ENCODE measurements around the gene CPNE5.

Gene CPNE5

DNA sequence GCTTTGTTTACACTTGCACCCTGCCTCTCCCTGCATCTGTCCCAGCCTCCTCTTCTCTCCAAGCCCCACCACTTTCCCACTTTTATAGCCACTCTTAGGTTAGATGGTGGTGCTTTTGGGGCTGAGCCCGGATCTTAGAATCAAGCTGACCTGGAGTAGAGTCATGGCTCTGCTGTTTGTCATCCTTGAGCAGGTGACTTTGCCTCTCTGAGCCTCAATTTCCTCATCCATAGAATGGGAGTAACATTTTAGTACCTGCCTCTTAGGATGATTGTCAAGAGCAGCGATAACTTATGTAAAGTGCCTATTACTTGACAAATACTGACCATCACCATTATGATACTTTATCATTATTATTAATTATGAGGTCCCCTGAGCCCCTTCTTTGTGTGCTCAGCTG is 48.2 kb downstream of the CPNE5 start:
- H4K20me1 ChIP-seq (ENCODE audit: insufficient read depth, low read length), result no peaks in the 10 kb centered on the region
- no peak for TF ChIP-seq EZH2 (optimal IDR thresholded peaks at IDR 0.05; ENCODE audit: low read depth, low read length)
- TF ChIP-seq, protein P1, sequence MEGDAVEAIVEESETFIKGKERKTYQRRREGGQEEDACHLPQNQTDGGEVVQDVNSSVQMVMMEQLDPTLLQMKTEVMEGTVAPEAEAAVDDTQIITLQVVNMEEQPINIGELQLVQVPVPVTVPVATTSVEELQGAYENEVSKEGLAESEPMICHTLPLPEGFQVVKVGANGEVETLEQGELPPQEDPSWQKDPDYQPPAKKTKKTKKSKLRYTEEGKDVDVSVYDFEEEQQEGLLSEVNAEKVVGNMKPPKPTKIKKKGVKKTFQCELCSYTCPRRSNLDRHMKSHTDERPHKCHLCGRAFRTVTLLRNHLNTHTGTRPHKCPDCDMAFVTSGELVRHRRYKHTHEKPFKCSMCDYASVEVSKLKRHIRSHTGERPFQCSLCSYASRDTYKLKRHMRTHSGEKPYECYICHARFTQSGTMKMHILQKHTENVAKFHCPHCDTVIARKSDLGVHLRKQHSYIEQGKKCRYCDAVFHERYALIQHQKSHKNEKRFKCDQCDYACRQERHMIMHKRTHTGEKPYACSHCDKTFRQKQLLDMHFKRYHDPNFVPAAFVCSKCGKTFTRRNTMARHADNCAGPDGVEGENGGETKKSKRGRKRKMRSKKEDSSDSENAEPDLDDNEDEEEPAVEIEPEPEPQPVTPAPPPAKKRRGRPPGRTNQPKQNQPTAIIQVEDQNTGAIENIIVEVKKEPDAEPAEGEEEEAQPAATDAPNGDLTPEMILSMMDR (IDR thresholded peaks at IDR 0.05; ENCODE audit: low read length), result no peak
- no peak for TF ChIP-seq EZH2phosphoT487 (IDR thresholded peaks at IDR 0.05; ENCODE audit: low read length)
- no peak overlapping the region for H2AFZ ChIP-seq (ENCODE audit: low read length)
- H3K36me3 ChIP-seq (replicated peaks; ENCODE audit: insufficient read depth, low read length), result no peaks in the 10 kb centered on the region
- H3K27me3 ChIP-seq (replicated peaks; ENCODE audit: insufficient read depth, low read length), result 0 out of 2 replicates have a peak, but pooled peaks cover 10% of the 10 kb centered on the region
- H3K27ac ChIP-seq (ENCODE audit: low read length), result no peak overlapping the region
- H3K4me3 ChIP-seq (ENCODE audit: low read length), result no peak overlapping the region
- H3K79me2 ChIP-seq (ENCODE audit: low read length), result no peaks in the 10 kb centered on the region
- no peaks in the 10 kb centered on the region for H3F3A ChIP-seq (ENCODE audit: insufficient read depth, low read length)
- no peak overlapping the region for H3K9ac ChIP-seq (ENCODE audit: low read length)
- H3K9me2 ChIP-seq (replicated peaks; ENCODE audit: insufficient read depth, low read length), result no peaks in the 10 kb centered on the region
- H3K4me2 ChIP-seq (ENCODE audit: low read depth, low read length), result no peak overlapping the region
- no peak for DNase-seq
- H3K4me1 ChIP-seq (ENCODE audit: low read length), result no peaks in the 10 kb centered on the region
- no peaks in the 10 kb centered on the region for H3K9me3 ChIP-seq (replicated peaks; ENCODE audit: insufficient read depth, low read length)

DNA sequence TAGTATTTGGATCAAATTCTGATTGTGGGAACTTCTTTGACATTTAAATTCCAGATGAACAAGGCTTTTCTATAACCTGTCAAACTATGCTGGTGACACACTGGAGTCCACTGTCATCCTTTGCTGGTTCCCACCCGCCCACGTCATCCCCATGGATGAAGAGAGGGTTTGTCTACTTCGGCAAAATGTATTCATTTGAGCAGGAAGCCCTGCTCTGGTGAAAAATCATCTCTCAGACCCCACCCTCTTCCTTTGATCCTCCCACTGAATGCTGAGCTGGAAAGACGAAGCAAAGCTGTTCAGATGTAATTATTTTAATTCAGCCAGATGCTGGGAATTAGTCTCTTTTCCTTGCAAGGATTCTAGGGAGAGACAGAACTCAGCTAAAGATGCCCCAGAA is 50.5 kb downstream of the CPNE5 start:
- Histone ChIP-seq H3K4me2 (ENCODE audit: low read depth, low read length) (no peak overlapping the region), H3K27me3 (replicated peaks; ENCODE audit: insufficient read depth, low read length) (0 out of 2 replicates have a peak, but pooled peaks cover 10% of the 10 kb centered on the region)

DNA sequence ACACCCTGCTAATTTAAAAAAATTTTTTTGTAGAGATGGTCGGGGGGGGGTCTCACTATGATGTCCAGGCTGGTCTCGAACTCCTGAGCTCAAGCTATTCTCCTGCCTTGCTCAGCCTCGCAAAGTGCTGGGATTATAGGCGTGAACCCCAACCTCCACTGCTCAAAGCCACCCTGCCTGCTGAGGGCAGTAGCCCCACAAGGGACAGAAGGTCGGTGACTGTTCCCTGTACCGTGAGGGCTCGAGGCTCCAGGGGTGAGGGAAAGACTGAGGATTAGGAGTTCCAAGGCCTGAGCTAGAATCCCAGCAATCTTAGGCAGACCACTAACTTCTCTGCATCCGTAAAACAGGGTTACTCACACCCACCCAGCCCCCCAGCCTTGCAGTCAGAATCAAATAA is 51.1 kb downstream of the CPNE5 start:
- H3K9me2 ChIP-seq (replicated peaks; ENCODE audit: insufficient read depth, low read length), result no peaks in the 10 kb centered on the region
- no peaks in the 10 kb centered on the region for H3K79me2 ChIP-seq (ENCODE audit: low read length)
- H3K4me2 ChIP-seq (ENCODE audit: low read depth, low read length), result no peak overlapping the region
- H3F3A ChIP-seq (ENCODE audit: insufficient read depth, low read length), result no peaks in the 10 kb centered on the region
- H3K9ac ChIP-seq (ENCODE audit: low read length), result no peak overlapping the region
- H4K20me1 ChIP-seq (ENCODE audit: insufficient read depth, low read length), result no peaks in the 10 kb centered on the region
- no peak overlapping the region for H3K4me3 ChIP-seq (ENCODE audit: low read length)
- no peaks in the 10 kb centered on the region for H3K36me3 ChIP-seq (replicated peaks; ENCODE audit: insufficient read depth, low read length)
- DNase-seq, result no peak
- TF ChIP-seq EZH2 (optimal IDR thresholded peaks at IDR 0.05; ENCODE audit: low read depth, low read length) (no peak), EZH2phosphoT487 (IDR thresholded peaks at IDR 0.05; ENCODE audit: low read length) (no peak)
- TF ChIP-seq, protein P1 (IDR thresholded peaks at IDR 0.05; ENCODE audit: low read length), result no peak
- no peak overlapping the region for H2AFZ ChIP-seq (ENCODE audit: low read length)
- H3K27me3 ChIP-seq (replicated peaks; ENCODE audit: insufficient read depth, low read length), result 0 out of 2 replicates have a peak, but pooled peaks cover 10% of the 10 kb centered on the region
- H3K27ac ChIP-seq (ENCODE audit: low read length), result no peak overlapping the region
- no peaks in the 10 kb centered on the region for H3K9me3 ChIP-seq (replicated peaks; ENCODE audit: insufficient read depth, low read length)
- no peaks in the 10 kb centered on the region for H3K4me1 ChIP-seq (ENCODE audit: low read length)

More for the DNA sequence above, 50.5 kb downstream of the CPNE5 start:
- no peak for DNase-seq
- Histone ChIP-seq H3K9me2 (replicated peaks; ENCODE audit: insufficient read depth, low read length) (no peaks in the 10 kb centered on the region), H3K4me3 (ENCODE audit: low read length) (no peak overlapping the region), H3K9me3 (replicated peaks; ENCODE audit: insufficient read depth, low read length) (no peaks in the 10 kb centered on the region), H2AFZ (ENCODE audit: low read length) (no peak overlapping the region), H3K9ac (ENCODE audit: low read length) (no peak overlapping the region), H3K79me2 (ENCODE audit: low read length) (no peaks in the 10 kb centered on the region), H3F3A (ENCODE audit: insufficient read depth, low read length) (no peaks in the 10 kb centered on the region), H3K27ac (ENCODE audit: low read length) (no peak overlapping the region), H3K36me3 (replicated peaks; ENCODE audit: insufficient read depth, low read length) (no peaks in the 10 kb centered on the region), H3K4me1 (ENCODE audit: low read length) (no peaks in the 10 kb centered on the region), H4K20me1 (ENCODE audit: insufficient read depth, low read length) (no peaks in the 10 kb centered on the region)
- TF ChIP-seq EZH2 (optimal IDR thresholded peaks at IDR 0.05; ENCODE audit: low read depth, low read length) (no peak), EZH2phosphoT487 (IDR thresholded peaks at IDR 0.05; ENCODE audit: low read length) (no peak)
- TF ChIP-seq, protein P1 (IDR thresholded peaks at IDR 0.05; ENCODE audit: low read length), result no peak

Measured in MM.1S (cell line).